AG08395 (cell line): ENCODE data around the gene ARFGAP3.

ENCODE experiments used
- DNase-seq: peaks from one replicate; pipeline ENCODE4 v3.0.0; 2012; ENCODE audit warnings: mixed read lengths, low spot score

ARFGAP3 gene

GRCh38 chr22:42884616-42885375, 27.7 kb upstream of the ARFGAP3 start:
- no peak for DNase-seq

GRCh38 chr22:42883970-42884369, 26.9 kb upstream of the ARFGAP3 start:
- no peak for DNase-seq

GRCh38 chr22:42883121-42883520, 26.0 kb upstream of the ARFGAP3 start:
- no peak for DNase-seq

GRCh38 chr22:42881982-42882656, 25.0 kb upstream of the ARFGAP3 start:
- DNase-seq, result no peak

GRCh38 chr22:42881298-42881697, 24.2 kb upstream of the ARFGAP3 start:
- no peak for DNase-seq

- DNase-seq, result no peak
Observed at GRCh38 chr22:42880815-42881214, 23.7 kb upstream of the ARFGAP3 start.

- no peak for DNase-seq
Observed at GRCh38 chr22:42879371-42880021, 22.4 kb upstream of the ARFGAP3 start.

- no peak for DNase-seq
Observed at GRCh38 chr22:42878561-42879305, 21.7 kb upstream of the ARFGAP3 start.

GRCh38 chr22:42877597-42878340, 20.7 kb upstream of the ARFGAP3 start:
- DNase-seq, result no peak

GRCh38 chr22:42877158-42877557, 20.1 kb upstream of the ARFGAP3 start:
- DNase-seq, result no peak

GRCh38 chr22:42876041-42876440, 19.0 kb upstream of the ARFGAP3 start:
- DNase-seq, result no peak

GRCh38 chr22:42874010-42874409, 16.9 kb upstream of the ARFGAP3 start:
- DNase-seq, result no peak

- DNase-seq, result no peak
Observed at GRCh38 chr22:42873356-42873755, 16.3 kb upstream of the ARFGAP3 start.

GRCh38 chr22:42872821-42873220, 15.7 kb upstream of the ARFGAP3 start:
- DNase-seq, result no peak

GRCh38 chr22:42871146-42872050, 14.3 kb upstream of the ARFGAP3 start:
- DNase-seq, result no peak

- no peak for DNase-seq
Observed at GRCh38 chr22:42869888-42870480, 12.9 kb upstream of the ARFGAP3 start.

GRCh38 chr22:42869463-42869862, 12.4 kb upstream of the ARFGAP3 start:
- no peak for DNase-seq

- peak; percentile 8 for DNase-seq
Observed at GRCh38 chr22:42868751-42869251, 11.7 kb upstream of the ARFGAP3 start.

GRCh38 chr22:42866100-42866499, 9.0 kb upstream of the ARFGAP3 start:
- no peak for DNase-seq

GRCh38 chr22:42865536-42865935, 8.5 kb upstream of the ARFGAP3 start:
- DNase-seq, result no peak
